GOT3 (cell line): ENCODE results near the gene NEDD4L.

ENCODE experiments used
- DNase-seq: peaks from one replicate; lab custom pipeline; 2025; ENCODE audit warnings: mixed read lengths; lab: John Stamatoyannopoulos, UW

The NEDD4L gene

GRCh38 chr18:58321986-58322385, 278.0 kb downstream of the NEDD4L start:
- no peak for DNase-seq

GRCh38 chr18:58322464-58322863, 278.4 kb downstream of the NEDD4L start:
- no peak for DNase-seq

- DNase-seq = no peak
Observed at GRCh38 chr18:58323866-58324762, 280.1 kb downstream of the NEDD4L start.

GRCh38 chr18:58324824-58325480, 280.9 kb downstream of the NEDD4L start:
- no peak for DNase-seq

GRCh38 chr18:58325494-58325893, 281.5 kb downstream of the NEDD4L start:
- DNase-seq = no peak

- no peak for DNase-seq
Observed at GRCh38 chr18:58334061-58334460, 290.0 kb downstream of the NEDD4L start.

- no peak for DNase-seq
Observed at GRCh38 chr18:58335223-58335622, 291.2 kb downstream of the NEDD4L start.

- no peak for DNase-seq
Observed at GRCh38 chr18:58335821-58336220, 291.8 kb downstream of the NEDD4L start.

GRCh38 chr18:58336605-58337004, 292.6 kb downstream of the NEDD4L start:
- DNase-seq = no peak

- no peak for DNase-seq
Observed at GRCh38 chr18:58337285-58337684, 293.3 kb downstream of the NEDD4L start.

- DNase-seq = no peak
Observed at GRCh38 chr18:58337686-58338085, 293.7 kb downstream of the NEDD4L start.

GRCh38 chr18:58338141-58338540, 294.1 kb downstream of the NEDD4L start:
- no peak for DNase-seq

- no peak for DNase-seq
Observed at GRCh38 chr18:58338961-58339592, 295.1 kb downstream of the NEDD4L start.

GRCh38 chr18:58339890-58340289, 295.9 kb downstream of the NEDD4L start:
- no peak for DNase-seq

- DNase-seq = no peak
Observed at GRCh38 chr18:58341916-58342315, 297.9 kb downstream of the NEDD4L start.

- DNase-seq = no peak
Observed at GRCh38 chr18:58344080-58344670, 300.1 kb downstream of the NEDD4L start.

GRCh38 chr18:58344861-58345463, 300.9 kb downstream of the NEDD4L start:
- no peak for DNase-seq

GRCh38 chr18:58345875-58346274, 301.8 kb downstream of the NEDD4L start:
- DNase-seq = no peak

GRCh38 chr18:58347135-58347534, 303.1 kb downstream of the NEDD4L start:
- DNase-seq = no peak

GRCh38 chr18:58348517-58348916, 304.5 kb downstream of the NEDD4L start:
- DNase-seq = no peak

GRCh38 chr18:58348951-58349350, 304.9 kb downstream of the NEDD4L start:
- DNase-seq = no peak

- no peak for DNase-seq
Observed at GRCh38 chr18:58349650-58350049, 305.6 kb downstream of the NEDD4L start.
